Right lobe of liver (tissue), 6 donors: ENCODE results near the gene KRTAP12-2. TPM values are rescaled to one million over a fixed set of nuclear protein-coding genes. Genes with fewer than 3 reads are reported as not detected.

Experiments used
- ATAC-seq, 4 donors: fragments of 200-7000 bp; cut with Tn5 transposase; one replicate each; pipeline ENCODE4 v1.9.1; 2020; ENCODE audit warnings: mild to moderate bottlenecking in 4 of 4, moderate library complexity in 4 of 4
- DNase-seq, 3 donors: peaks; one replicate each; pipeline ENCODE4 v3.0.0-alpha.2; 2020
- H3K27ac ChIP-seq, 3 donors: fragments of 200-600 bp; one replicate each; pipeline ENCODE4 v1.8.0; 2022
- H3K27me3 ChIP-seq, 2 donors: fragments of 200-600 bp; one replicate each; pipeline ENCODE4 v1.8.0; 2022
- H3K36me3 ChIP-seq, 4 donors: fragments of 200-600 bp; sonication (generic) in 1 of 4; one replicate each; pipeline versions ENCODE4 v1.5.1 to v1.8.0; 2017 to 2022; ENCODE audit warnings: control low read depth in 1 of 4
- H3K4me1 ChIP-seq, 4 donors: fragments of 200-600 bp; sonication (generic) in 1 of 4; one replicate each; pipeline versions ENCODE4 v1.5.1 to v1.8.0; 2017 to 2022; ENCODE audit warnings: control low read depth in 1 of 4
- H3K4me3 ChIP-seq, 3 donors: fragments of 200-600 bp; one replicate each; pipeline ENCODE4 v1.8.0; 2022
- H3K9me3 ChIP-seq, 4 donors: fragments of 200-600 bp; sonication (generic) in 1 of 4; one replicate each; pipeline versions ENCODE4 v1.5.1 to v1.8.0; 2017 to 2022; ENCODE audit warnings: control low read depth in 1 of 4
- POLR2A ChIP-seq: fragments of 450-650 bp; IDR thresholded peaks from one replicate; pipeline ENCODE4 v1.6.1; 2017; ENCODE audit warnings: antibody characterized with exemption, mild to moderate bottlenecking
- WGBS: methylation state at CpG from one replicate; pipeline ENCODE4 v1.1.6; 2018; ENCODE audit warnings: low coverage, low lambda C conversion rate; ENCODE audit not compliant: insufficient coverage; ENCODE audit errors: missing lambda C conversion rate; 5-methylcytosine and 5-hydroxymethylcytosine counted together
- intact Hi-C, 2 donors: fragments of 100-400 bp; cut with DNase I; formaldehyde crosslinking; loops; one replicate each; pipeline versions ENCODE4 v1.11.2 to v1.14.1; 2022
- total RNA-seq, 6 experiments: library from RNA; depleted of rRNA in 2 of 6; stranded (reverse); fragments of >200 nt in 2 of 6; fragmentation: NEBNext Ultra II Directional in 3 of 6; extraction: Animal tissue kit (Norgen Biotek cat#: 25700) in 3 of 6; gene quantifications; one replicate each; pipeline versions ENCODE4 v1.1.0 to v1.2.4, GENCODE V29; 2016 to 2023
- TF ChIP-seq, protein P1 (sequence below), 4 donors: fragments of 200-600 bp in 3 of 4; fragments of 450-650 bp in 1 of 4; IDR thresholded peaks; one replicate each; pipeline versions ENCODE4 v1.5.1 to v1.8.0; 2016 to 2022; ENCODE audit warnings: antibody characterized with exemption in 4 of 4, mild to moderate bottlenecking in 2 of 4
- donor health status: DM: no; HTN: yes; CAD: no.
- donor health status: DM: no; HTN: no; CAD: no.
- donor health status: DM: no; HTN: no; CAD: no.
- donor health status: DM: no; HTN: yes; CAD: no.
- donor health status: DM: no; HTN: yes; CAD: no.

Gene KRTAP12-2
- total RNA-seq, 6 experiments from 2014 or later = not detected

DNA sequence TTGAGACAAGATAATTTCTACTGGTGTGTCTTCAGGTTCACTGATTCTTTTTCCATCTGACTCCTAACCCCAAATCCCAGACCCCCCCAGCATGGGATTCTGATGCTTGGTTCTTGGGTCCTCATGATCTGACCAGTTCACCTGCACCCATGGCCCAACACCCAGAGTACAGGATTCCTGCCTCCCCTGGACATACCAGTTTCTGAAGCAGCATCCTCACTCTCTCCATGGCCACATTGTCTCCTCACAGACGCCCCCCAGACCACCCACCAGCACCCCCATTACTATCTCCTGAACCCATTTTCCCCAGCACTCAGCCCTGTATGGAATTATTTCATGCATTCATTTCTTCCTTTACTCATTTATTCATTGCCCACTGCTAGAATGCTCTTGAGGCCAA is 9.9 kb downstream of the KRTAP12-2 start:
- no peak for DNase-seq
- intact Hi-C loops = no loop called here
- 0% methylated on average over 1 of the region's 1 CpG for WGBS
- H3K9me3 ChIP-seq = no peaks in the 10 kb centered on the region
- H3K4me1 ChIP-seq = no peaks in the 10 kb centered on the region
- no peak for ATAC-seq
- no peaks in the 10 kb centered on the region for H3K27me3 ChIP-seq
- H3K36me3 ChIP-seq = no peaks in the 10 kb centered on the region
- TF ChIP-seq POLR2A = no peak
- H3K27ac ChIP-seq = no peak overlapping the region
- no peak overlapping the region for H3K4me3 ChIP-seq

DNA sequence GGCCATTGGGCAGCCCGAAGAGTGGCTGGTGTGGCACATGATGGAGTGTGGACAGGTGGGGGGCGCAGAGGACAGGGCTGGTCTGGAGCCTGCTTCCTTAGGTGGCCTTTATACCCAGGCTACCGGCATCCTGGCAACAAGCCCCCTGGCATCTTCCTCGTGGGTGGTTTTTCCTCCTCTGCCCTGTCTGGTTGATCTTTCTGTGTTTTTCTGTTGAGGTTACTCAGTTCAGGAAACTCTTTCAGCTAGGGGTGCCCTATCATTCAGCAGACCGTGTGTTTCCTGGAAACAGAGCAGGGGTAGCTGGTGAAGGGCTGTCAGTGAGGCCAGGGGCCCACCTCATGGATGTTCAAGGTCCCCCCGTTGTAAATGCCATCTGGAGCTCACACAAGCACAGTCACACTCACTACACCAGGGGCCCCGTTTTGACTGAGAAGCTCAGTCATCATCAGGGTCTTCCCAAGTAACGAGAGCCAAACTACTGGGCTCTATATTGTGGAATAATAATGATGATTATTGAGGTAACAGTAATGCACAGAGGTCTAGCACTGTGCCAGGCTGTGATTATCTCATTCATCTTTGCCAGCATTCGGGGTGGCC is 12.1 kb downstream of the KRTAP12-2 start, which contains the start of gene KRTAP12-4:
Gene KRTAP12-4, minus strand, starts transcription at position 84 of the 600 bp plus-strand sequence. Its CDS starts 45 bp downstream, at position 39.
- Histone ChIP-seq H3K9me3 (no peaks in the 10 kb centered on the region), H3K27me3 (no peaks in the 10 kb centered on the region), H3K4me3 (no peak within 1 kb of the TSS), H3K36me3 (no peaks in the 10 kb centered on the region), H3K27ac (no peak within 1 kb of the TSS), H3K4me1 (no peaks in the 10 kb centered on the region)
- ATAC-seq = no peak
- TF ChIP-seq, protein P1, sequence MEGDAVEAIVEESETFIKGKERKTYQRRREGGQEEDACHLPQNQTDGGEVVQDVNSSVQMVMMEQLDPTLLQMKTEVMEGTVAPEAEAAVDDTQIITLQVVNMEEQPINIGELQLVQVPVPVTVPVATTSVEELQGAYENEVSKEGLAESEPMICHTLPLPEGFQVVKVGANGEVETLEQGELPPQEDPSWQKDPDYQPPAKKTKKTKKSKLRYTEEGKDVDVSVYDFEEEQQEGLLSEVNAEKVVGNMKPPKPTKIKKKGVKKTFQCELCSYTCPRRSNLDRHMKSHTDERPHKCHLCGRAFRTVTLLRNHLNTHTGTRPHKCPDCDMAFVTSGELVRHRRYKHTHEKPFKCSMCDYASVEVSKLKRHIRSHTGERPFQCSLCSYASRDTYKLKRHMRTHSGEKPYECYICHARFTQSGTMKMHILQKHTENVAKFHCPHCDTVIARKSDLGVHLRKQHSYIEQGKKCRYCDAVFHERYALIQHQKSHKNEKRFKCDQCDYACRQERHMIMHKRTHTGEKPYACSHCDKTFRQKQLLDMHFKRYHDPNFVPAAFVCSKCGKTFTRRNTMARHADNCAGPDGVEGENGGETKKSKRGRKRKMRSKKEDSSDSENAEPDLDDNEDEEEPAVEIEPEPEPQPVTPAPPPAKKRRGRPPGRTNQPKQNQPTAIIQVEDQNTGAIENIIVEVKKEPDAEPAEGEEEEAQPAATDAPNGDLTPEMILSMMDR (IDR thresholded peaks at IDR 0.05) = no peak
- WGBS = 37% methylated on average over 4 of the region's 9 CpGs
- intact Hi-C loops = no loop called here
- no peak for DNase-seq

- peak in 2 of 4 donors; percentile 17 to 22 for ATAC-seq
- Histone ChIP-seq H3K9me3 (no peaks in the 10 kb centered on the region), H3K27ac (no peak overlapping the region), H3K4me3 (no peak overlapping the region), H3K4me1 (no peaks in the 10 kb centered on the region), H3K36me3 (no peaks in the 10 kb centered on the region), H3K27me3 (no peaks in the 10 kb centered on the region)
- intact Hi-C loops = no loop called here
- WGBS = 68% methylated on average over 8 of the region's 17 CpGs
- DNase-seq = no peak
- TF ChIP-seq, protein P1 (IDR thresholded peaks at IDR 0.05) = no peak
- TF ChIP-seq POLR2A = no peak
These were observed 12.8 kb downstream of the KRTAP12-2 start for GRCh38 chr21:44653656-44654575.

- whole genome bisulfite sequencing = 67% methylated on average over 5 of the region's 14 CpGs
- H3K4me3 ChIP-seq = no peak overlapping the region
- H3K36me3 ChIP-seq = no peaks in the 10 kb centered on the region
- no peaks in the 10 kb centered on the region for H3K9me3 ChIP-seq
- no peak for TF ChIP-seq POLR2A
- TF ChIP-seq, protein P1 (IDR thresholded peaks at IDR 0.05) = no peak
- H3K27ac ChIP-seq = no peak overlapping the region
- H3K4me1 ChIP-seq = no peaks in the 10 kb centered on the region
- ATAC-seq (no peak), DNase-seq (no peak)
- intact Hi-C loops = no loop called here
- no peaks in the 10 kb centered on the region for H3K27me3 ChIP-seq
These were observed 13.6 kb downstream of the KRTAP12-2 start for GRCh38 chr21:44653123-44653522.
